Liver (tissue), 9 donors: ENCODE results near the gene FUT7. TPM values are rescaled to one million over a fixed set of nuclear protein-coding genes. Genes with fewer than 3 reads are reported as not detected.

Experiments used
- DNase-seq: peaks from one replicate; pipeline ENCODE4 v3.0.0-alpha.2; 2017; ENCODE audit warnings: low spot score
- H3K27ac ChIP-seq, 2 donors: one replicate each; pipeline ENCODE4 v1.7.0; 2013; ENCODE audit warnings: inconsistent platforms in 2 of 2, low read length in 2 of 2, control low read depth in 1 of 2, low read depth in 1 of 2, mild to moderate bottlenecking in 1 of 2
- H3K27me3 ChIP-seq, 4 donors: one replicate each; pipeline versions ENCODE4 v1.6.1 to v1.7.0; 2013; ENCODE audit warnings: low read length in 3 of 4, inconsistent platforms in 1 of 4, mild to moderate bottlenecking in 1 of 4, moderate library complexity in 1 of 4; ENCODE audit not compliant: control insufficient read depth in 4 of 4, insufficient read depth in 4 of 4
- H3K36me3 ChIP-seq, 4 donors: one replicate each; pipeline versions ENCODE4 v1.6.1 to v1.7.0; 2013; ENCODE audit warnings: low read length in 3 of 4, mild to moderate bottlenecking in 3 of 4, low read depth in 1 of 4, moderate library complexity in 1 of 4; ENCODE audit not compliant: control insufficient read depth in 4 of 4, insufficient read depth in 3 of 4
- H3K4me1 ChIP-seq, 4 donors: one replicate each; pipeline versions ENCODE4 v1.6.1 to v1.7.0; 2013; ENCODE audit warnings: low read length in 3 of 4, mild to moderate bottlenecking in 3 of 4, moderate library complexity in 1 of 4; ENCODE audit not compliant: control insufficient read depth in 4 of 4, insufficient read depth in 4 of 4
- H3K4me3 ChIP-seq, 3 donors: one replicate each; pipeline versions ENCODE4 v1.6.1 to v1.7.0; 2013; ENCODE audit warnings: low read length in 3 of 3, control low read depth in 1 of 3, low read depth in 1 of 3, mild to moderate bottlenecking in 1 of 3
- H3K9ac ChIP-seq, 2 donors: one replicate each; pipeline ENCODE4 v1.7.0; 2013; ENCODE audit warnings: low read length in 2 of 2, mild to moderate bottlenecking in 2 of 2, moderate library complexity in 2 of 2, control low read depth in 1 of 2, low read depth in 1 of 2
- H3K9me3 ChIP-seq, 4 donors: one replicate each; pipeline versions ENCODE4 v1.6.1 to v1.7.0; 2013; ENCODE audit warnings: low read length in 3 of 4; ENCODE audit not compliant: control insufficient read depth in 4 of 4
- ATF3 ChIP-seq: IDR thresholded peaks from 2 replicates; pipeline ENCODE4 v1.6.1; 2016; ENCODE audit warnings: antibody characterized with exemption
- CTCF ChIP-seq: fragments of 150-350 bp; IDR thresholded peaks from 2 replicates; pipeline ENCODE4 v1.5.1; 2017; ENCODE audit warnings: improper control_type of control experiment, low read depth, low read length; ENCODE audit not compliant: missing input control
- EGR1 ChIP-seq, 2 donors: IDR thresholded peaks; 2 replicates each; pipeline ENCODE4 v1.6.1; 2016 to 2018; ENCODE audit warnings: antibody characterized with exemption in 2 of 2, low read depth in 2 of 2
- FOXA2 ChIP-seq: IDR thresholded peaks from 2 replicates; pipeline ENCODE4 v1.6.1; 2016; ENCODE audit warnings: antibody characterized with exemption
- HNF4A ChIP-seq, 2 donors: conservative IDR thresholded peaks; 2 replicates each; pipeline ENCODE4 v1.6.1; 2016; ENCODE audit warnings: antibody characterized with exemption in 2 of 2, mild to moderate bottlenecking in 2 of 2
- HNF4G ChIP-seq: IDR thresholded peaks from 2 replicates; pipeline ENCODE4 v1.6.1; 2016; ENCODE audit warnings: antibody characterized with exemption
- MAX ChIP-seq: IDR thresholded peaks from 2 replicates; pipeline ENCODE4 v1.6.1; 2016; ENCODE audit warnings: antibody characterized with exemption
- RXRA ChIP-seq, 2 donors: IDR thresholded peaks; 2 replicates each; pipeline ENCODE4 v1.6.1; 2017 to 2018; ENCODE audit warnings: antibody characterized with exemption in 2 of 2, mild to moderate bottlenecking in 1 of 2
- SP1 ChIP-seq: IDR thresholded peaks from 2 replicates; pipeline ENCODE4 v1.6.1; 2018; ENCODE audit warnings: antibody characterized with exemption, mild to moderate bottlenecking
- TAF1 ChIP-seq: conservative IDR thresholded peaks from 2 replicates; pipeline ENCODE4 v1.6.1; 2016; ENCODE audit warnings: antibody characterized with exemption, mild to moderate bottlenecking
- YY1 ChIP-seq: IDR thresholded peaks from 2 replicates; pipeline ENCODE4 v1.6.1; 2016; ENCODE audit warnings: antibody characterized with exemption, mild to moderate bottlenecking
- WGBS: extraction: QIAGEN DNeasy Blood & Tissue Kit; methylation state at CpG from one replicate; pipeline ENCODE4 v1.1.7; 2013; 5-methylcytosine and 5-hydroxymethylcytosine counted together
- polyA plus RNA-seq, 2 donors: library from polyadenylated mRNA; stranded (reverse) in 1 of 2; unstranded in 1 of 2; fragments of 200-250 nt in 1 of 2; fragments of >200 nt in 1 of 2; fragmentation: Nextera tagmentation in 1 of 2; extraction: Ambion mirVana in 1 of 2; gene quantifications; one replicate each; pipeline versions ENCODE4 v1.2.1 to v1.2.3, GENCODE V29; 2013 to 2015
- total RNA-seq, 2 donors: library from RNA; depleted of rRNA; stranded (reverse); fragments of >200 nt; gene quantifications; one replicate each; pipeline ENCODE4 v1.2.3, GENCODE V29; 2014
- TF ChIP-seq, protein P1 (sequence below): IDR thresholded peaks from 2 replicates; pipeline ENCODE4 v1.6.1; 2016; ENCODE audit warnings: antibody characterized with exemption
- TF ChIP-seq, protein P2 (sequence below): IDR thresholded peaks from 2 replicates; pipeline ENCODE4 v1.6.1; 2016; ENCODE audit warnings: antibody characterized with exemption, mild to moderate bottlenecking
- donor health status: healthy.
- donor health status: healthy.
- donor health status: healthy.
- donor health status: healthy.
- donor health status: healthy.

The FUT7 gene
- total and polyA plus RNA-seq, 4 donors: 0.14 to 0.67 (median 0.37) TPM; not detected in 1

- Histone ChIP-seq H3K4me3 (peak overlapping the region in 2 of 3 donors; percentile 58 to 72), H3K27ac (peak overlapping the region; percentile 43 to 71), H3K4me1 (peaks cover 39 to 71% (median 54%) of the 10 kb centered on the region in 4 donors), H3K36me3 (no peaks in the 10 kb centered on the region), H3K9ac (peak overlapping the region in 1 of 2 donors; percentile 10), H3K9me3 (no peaks in the 10 kb centered on the region), H3K27me3 (no peaks in the 10 kb centered on the region)
- TF ChIP-seq YY1 (peak; percentile 25), RXRA (IDR thresholded peaks at IDR 0.05) (peak in 1 of 2 donors; percentile 4), SP1 (no peak), MAX (no peak)
- DNase-seq: no peak
- 36% methylated on average over 4 of the region's 4 CpGs for WGBS
These were observed 5.1 kb downstream of the FUT7 start for GRCh38 chr9:137026828-137027227.

- WGBS: 91% methylated on average over 2 of the region's 2 CpGs
- no peaks in the 10 kb centered on the region for H3K9me3 ChIP-seq
- no peak overlapping the region for H3K9ac ChIP-seq
- H3K27me3 ChIP-seq: no peaks in the 10 kb centered on the region
- TF ChIP-seq FOXA2: no peak
- TF ChIP-seq EGR1 (IDR thresholded peaks at IDR 0.05; ENCODE audit: low read depth in 2 of 2): no peak
- TF ChIP-seq YY1: no peak
- TF ChIP-seq RXRA (IDR thresholded peaks at IDR 0.05): no peak
- no peak for TF ChIP-seq CTCF
- TF ChIP-seq ATF3: no peak
- TF ChIP-seq HNF4G: no peak
- TF ChIP-seq MAX: no peak
- TF ChIP-seq, protein P1, sequence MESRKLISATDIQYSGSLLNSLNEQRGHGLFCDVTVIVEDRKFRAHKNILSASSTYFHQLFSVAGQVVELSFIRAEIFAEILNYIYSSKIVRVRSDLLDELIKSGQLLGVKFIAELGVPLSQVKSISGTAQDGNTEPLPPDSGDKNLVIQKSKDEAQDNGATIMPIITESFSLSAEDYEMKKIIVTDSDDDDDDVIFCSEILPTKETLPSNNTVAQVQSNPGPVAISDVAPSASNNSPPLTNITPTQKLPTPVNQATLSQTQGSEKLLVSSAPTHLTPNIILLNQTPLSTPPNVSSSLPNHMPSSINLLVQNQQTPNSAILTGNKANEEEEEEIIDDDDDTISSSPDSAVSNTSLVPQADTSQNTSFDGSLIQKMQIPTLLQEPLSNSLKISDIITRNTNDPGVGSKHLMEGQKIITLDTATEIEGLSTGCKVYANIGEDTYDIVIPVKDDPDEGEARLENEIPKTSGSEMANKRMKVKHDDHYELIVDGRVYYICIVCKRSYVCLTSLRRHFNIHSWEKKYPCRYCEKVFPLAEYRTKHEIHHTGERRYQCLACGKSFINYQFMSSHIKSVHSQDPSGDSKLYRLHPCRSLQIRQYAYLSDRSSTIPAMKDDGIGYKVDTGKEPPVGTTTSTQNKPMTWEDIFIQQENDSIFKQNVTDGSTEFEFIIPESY: no peak
- TF ChIP-seq TAF1: no peak
- TF ChIP-seq SP1: no peak
- no peak overlapping the region for H3K27ac ChIP-seq
- no peak for DNase-seq
- H3K4me1 ChIP-seq: peaks cover 39 to 71% (median 54%) of the 10 kb centered on the region in 4 donors
- H3K36me3 ChIP-seq: no peaks in the 10 kb centered on the region
- H3K4me3 ChIP-seq: no peak overlapping the region
These were observed 5.5 kb downstream of the FUT7 start for GRCh38 chr9:137026384-137026783.

DNA sequence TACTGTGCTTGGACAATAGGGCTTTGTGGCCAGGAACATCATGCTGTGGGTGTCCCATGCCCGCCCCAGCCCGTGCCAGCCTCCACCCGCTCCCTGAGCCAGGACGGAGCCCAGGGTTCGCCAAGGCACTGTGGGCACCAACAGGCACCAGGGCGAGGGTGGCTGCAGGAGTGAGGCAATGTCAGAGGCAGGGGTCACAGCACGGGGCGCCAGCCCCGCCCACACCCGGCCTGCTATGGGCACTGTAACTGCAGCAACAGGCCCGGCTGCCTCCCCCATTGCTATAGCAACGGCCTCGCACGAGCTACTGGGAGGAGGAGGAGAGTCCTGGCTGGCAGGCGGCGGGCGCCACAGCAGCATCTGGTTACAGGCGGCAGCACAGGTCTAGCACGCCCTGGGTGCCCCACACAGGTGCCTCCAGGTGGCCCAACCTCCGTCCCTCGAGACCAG, 6.3 kb downstream of the FUT7 start:
- Histone ChIP-seq H3K4me1 (peaks cover 39 to 71% (median 54%) of the 10 kb centered on the region in 4 donors), H3K27ac (peak overlapping the region in 1 of 2 donors; percentile 14), H3K9me3 (no peaks in the 10 kb centered on the region), H3K27me3 (no peaks in the 10 kb centered on the region), H3K4me3 (no peak overlapping the region), H3K36me3 (no peaks in the 10 kb centered on the region), H3K9ac (no peak overlapping the region)
- WGBS: 43% methylated on average over 21 of the region's 21 CpGs
- TF ChIP-seq SP1 (peak; percentile 36), CTCF (peak; percentile 9), HNF4A (conservative IDR thresholded peaks at IDR 0.05) (peak in 1 of 2 donors; percentile 46), RXRA (IDR thresholded peaks at IDR 0.05) (peak in 1 of 2 donors; percentile 49)
- TF ChIP-seq, protein P2, sequence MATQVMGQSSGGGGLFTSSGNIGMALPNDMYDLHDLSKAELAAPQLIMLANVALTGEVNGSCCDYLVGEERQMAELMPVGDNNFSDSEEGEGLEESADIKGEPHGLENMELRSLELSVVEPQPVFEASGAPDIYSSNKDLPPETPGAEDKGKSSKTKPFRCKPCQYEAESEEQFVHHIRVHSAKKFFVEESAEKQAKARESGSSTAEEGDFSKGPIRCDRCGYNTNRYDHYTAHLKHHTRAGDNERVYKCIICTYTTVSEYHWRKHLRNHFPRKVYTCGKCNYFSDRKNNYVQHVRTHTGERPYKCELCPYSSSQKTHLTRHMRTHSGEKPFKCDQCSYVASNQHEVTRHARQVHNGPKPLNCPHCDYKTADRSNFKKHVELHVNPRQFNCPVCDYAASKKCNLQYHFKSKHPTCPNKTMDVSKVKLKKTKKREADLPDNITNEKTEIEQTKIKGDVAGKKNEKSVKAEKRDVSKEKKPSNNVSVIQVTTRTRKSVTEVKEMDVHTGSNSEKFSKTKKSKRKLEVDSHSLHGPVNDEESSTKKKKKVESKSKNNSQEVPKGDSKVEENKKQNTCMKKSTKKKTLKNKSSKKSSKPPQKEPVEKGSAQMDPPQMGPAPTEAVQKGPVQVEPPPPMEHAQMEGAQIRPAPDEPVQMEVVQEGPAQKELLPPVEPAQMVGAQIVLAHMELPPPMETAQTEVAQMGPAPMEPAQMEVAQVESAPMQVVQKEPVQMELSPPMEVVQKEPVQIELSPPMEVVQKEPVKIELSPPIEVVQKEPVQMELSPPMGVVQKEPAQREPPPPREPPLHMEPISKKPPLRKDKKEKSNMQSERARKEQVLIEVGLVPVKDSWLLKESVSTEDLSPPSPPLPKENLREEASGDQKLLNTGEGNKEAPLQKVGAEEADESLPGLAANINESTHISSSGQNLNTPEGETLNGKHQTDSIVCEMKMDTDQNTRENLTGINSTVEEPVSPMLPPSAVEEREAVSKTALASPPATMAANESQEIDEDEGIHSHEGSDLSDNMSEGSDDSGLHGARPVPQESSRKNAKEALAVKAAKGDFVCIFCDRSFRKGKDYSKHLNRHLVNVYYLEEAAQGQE: no peak
- no peak for DNase-seq
